Smooth muscle cell (in vitro differentiated cells): ENCODE measurements around the gene THADA. TPM values are rescaled to one million over a fixed set of nuclear protein-coding genes. Genes with fewer than 3 reads are reported as not detected.

Experiments used
- DNase-seq: peaks from one replicate; lab custom pipeline; 2025; ENCODE audit not compliant: unreplicated experiment; lab: John Stamatoyannopoulos, UW
- H2AFZ ChIP-seq: fragments of 200-600 bp; sonication (generic); 2 replicates; pipeline ENCODE4 v1.6.0; 2016; ENCODE audit warnings: antibody characterized with exemption, low read depth, mild to moderate bottlenecking
- H3F3A ChIP-seq: fragments of 200-600 bp; sonication (generic); 2 replicates; pipeline ENCODE4 v1.6.0; 2017; ENCODE audit warnings: antibody characterized with exemption, low read depth
- H3K27ac ChIP-seq: fragments of 200-600 bp; sonication (generic); 2 replicates; pipeline ENCODE4 v1.5.1; 2016; ENCODE audit warnings: low read depth, mild to moderate bottlenecking
- H3K27me3 ChIP-seq: fragments of 200-600 bp; sonication (generic); 2 replicates; pipeline ENCODE4 v1.6.1; 2016; ENCODE audit warnings: low read depth, mild to moderate bottlenecking
- H3K36me3 ChIP-seq: fragments of 200-600 bp; sonication (generic); 2 replicates; pipeline ENCODE4 v1.5.1; 2016; ENCODE audit warnings: low read depth
- H3K4me1 ChIP-seq: fragments of 200-600 bp; sonication (generic); 2 replicates; pipeline ENCODE4 v1.5.1; 2016; ENCODE audit warnings: low read depth
- H3K4me2 ChIP-seq: fragments of 200-600 bp; sonication (generic); 2 replicates; pipeline ENCODE4 v1.6.0; 2016; ENCODE audit warnings: mild to moderate bottlenecking
- H3K4me3 ChIP-seq: fragments of 200-600 bp; sonication (generic); 2 replicates; pipeline ENCODE4 v1.5.1; 2016; ENCODE audit warnings: mild to moderate bottlenecking
- H3K79me2 ChIP-seq: fragments of 200-600 bp; sonication (generic); 2 replicates; pipeline ENCODE4 v1.6.0; 2016; ENCODE audit warnings: low read depth, mild to moderate bottlenecking
- H3K9ac ChIP-seq: fragments of 200-600 bp; sonication (generic); 2 replicates; pipeline ENCODE4 v1.6.0; 2016; ENCODE audit warnings: low read depth
- H3K9me3 ChIP-seq: fragments of 200-600 bp; sonication (generic); replicated peaks from 2 replicates; pipeline ENCODE4 v1.5.1; 2016; ENCODE audit warnings: low read depth
- H4K20me1 ChIP-seq: fragments of 200-600 bp; sonication (generic); 2 replicates; pipeline ENCODE4 v1.6.0; 2016; ENCODE audit warnings: low read depth
- WGBS: methylation state at CpG from one replicate; pipeline ENCODE4 v1.1.7; 2016; ENCODE audit warnings: low lambda C conversion rate; 5-methylcytosine and 5-hydroxymethylcytosine counted together
- polyA plus RNA-seq: library from polyadenylated mRNA; unstranded; fragments of >200 nt; fragmentation: Nextera tagmentation; extraction: Ambion mirVana; gene quantifications from 2 replicates; pipeline ENCODE4 v1.2.1, GENCODE V29; 2016
- total RNA-seq: library from RNA; depleted of rRNA; stranded (reverse); fragments of >200 nt; gene quantifications from 2 replicates; pipeline ENCODE4 v1.2.3, GENCODE V29; 2014
- TF ChIP-seq, protein P1 (sequence below): fragments of 200-600 bp; sonication (generic); IDR thresholded peaks from 2 replicates; pipeline ENCODE4 v1.5.1; 2017; ENCODE audit warnings: borderline replicate concordance, mild to moderate bottlenecking, antibody characterized with exemption; ENCODE audit not compliant: insufficient read depth, poor library complexity, severe bottlenecking

THADA gene
- total and polyA plus RNA-seq, 2 experiments from 2014 or later: 11.3 to 20.9 TPM

DNA sequence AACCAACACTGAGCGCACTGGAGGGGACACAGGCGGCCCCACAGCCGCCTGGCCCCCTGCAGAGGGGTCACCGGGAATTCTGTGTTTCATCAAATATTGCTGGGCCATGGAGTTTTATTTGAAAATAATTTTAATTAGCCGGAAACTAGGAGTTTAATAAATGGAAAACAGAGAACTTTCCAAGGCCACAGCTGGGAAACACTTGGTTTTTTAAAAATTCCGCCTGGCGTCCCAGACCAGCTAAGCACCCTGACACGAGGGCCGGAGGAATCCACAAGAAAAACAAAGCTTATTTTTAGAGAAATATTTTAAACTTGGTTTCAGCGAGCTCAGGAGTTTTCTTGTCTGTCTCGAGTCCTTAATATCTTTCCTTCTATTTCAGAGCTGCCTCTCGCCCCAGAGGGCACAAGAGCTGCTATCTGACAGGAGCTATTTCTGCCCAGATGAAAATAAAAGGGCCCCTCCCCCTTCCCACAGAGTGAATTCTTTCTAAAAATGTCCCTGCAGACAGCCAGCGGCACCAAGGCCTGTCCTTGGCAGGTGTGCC, 377.6 kb downstream of the THADA start:
- peaks cover 8% of the 10 kb centered on the region for H3K79me2 ChIP-seq
- peak overlapping the region; percentile 17 for H3K4me3 ChIP-seq
- TF ChIP-seq, protein P1, sequence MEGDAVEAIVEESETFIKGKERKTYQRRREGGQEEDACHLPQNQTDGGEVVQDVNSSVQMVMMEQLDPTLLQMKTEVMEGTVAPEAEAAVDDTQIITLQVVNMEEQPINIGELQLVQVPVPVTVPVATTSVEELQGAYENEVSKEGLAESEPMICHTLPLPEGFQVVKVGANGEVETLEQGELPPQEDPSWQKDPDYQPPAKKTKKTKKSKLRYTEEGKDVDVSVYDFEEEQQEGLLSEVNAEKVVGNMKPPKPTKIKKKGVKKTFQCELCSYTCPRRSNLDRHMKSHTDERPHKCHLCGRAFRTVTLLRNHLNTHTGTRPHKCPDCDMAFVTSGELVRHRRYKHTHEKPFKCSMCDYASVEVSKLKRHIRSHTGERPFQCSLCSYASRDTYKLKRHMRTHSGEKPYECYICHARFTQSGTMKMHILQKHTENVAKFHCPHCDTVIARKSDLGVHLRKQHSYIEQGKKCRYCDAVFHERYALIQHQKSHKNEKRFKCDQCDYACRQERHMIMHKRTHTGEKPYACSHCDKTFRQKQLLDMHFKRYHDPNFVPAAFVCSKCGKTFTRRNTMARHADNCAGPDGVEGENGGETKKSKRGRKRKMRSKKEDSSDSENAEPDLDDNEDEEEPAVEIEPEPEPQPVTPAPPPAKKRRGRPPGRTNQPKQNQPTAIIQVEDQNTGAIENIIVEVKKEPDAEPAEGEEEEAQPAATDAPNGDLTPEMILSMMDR: no peak
- no peaks in the 10 kb centered on the region for H3K27me3 ChIP-seq
- WGBS: 11% methylated on average over 13 of the region's 13 CpGs
- H3K9me3 ChIP-seq: no peaks in the 10 kb centered on the region
- no peak for DNase-seq
- no peaks in the 10 kb centered on the region for H3K36me3 ChIP-seq
- peak overlapping the region; percentile 90 for H3K27ac ChIP-seq
- peaks cover 25% of the 10 kb centered on the region for H3F3A ChIP-seq
- no peaks in the 10 kb centered on the region for H4K20me1 ChIP-seq
- peak overlapping the region; percentile 97 for H3K4me2 ChIP-seq
- peaks cover 55% of the 10 kb centered on the region for H3K4me1 ChIP-seq
- H2AFZ ChIP-seq: no peak overlapping the region
- H3K9ac ChIP-seq: no peak overlapping the region

GRCh38 chr2:43217228-43218154, 378.3 kb downstream of the THADA start:
- no peaks in the 10 kb centered on the region for H3K36me3 ChIP-seq
- H3K27me3 ChIP-seq: no peaks in the 10 kb centered on the region
- 28% methylated on average over 11 of the region's 11 CpGs for WGBS
- no peaks in the 10 kb centered on the region for H3K9me3 ChIP-seq
- H3F3A ChIP-seq: peaks cover 21% of the 10 kb centered on the region
- peak overlapping the region; percentile 90 for H3K27ac ChIP-seq
- no peak overlapping the region for H2AFZ ChIP-seq
- H3K4me1 ChIP-seq: peaks cover 48% of the 10 kb centered on the region
- TF ChIP-seq, protein P1: no peak
- no peaks in the 10 kb centered on the region for H4K20me1 ChIP-seq
- no peak overlapping the region for H3K9ac ChIP-seq
- H3K4me2 ChIP-seq: peak overlapping the region; percentile 97
- DNase-seq: no peak
- H3K79me2 ChIP-seq: peaks cover under 1% of the 10 kb centered on the region
- H3K4me3 ChIP-seq: no peak overlapping the region

- Histone ChIP-seq H3K9ac (no peak overlapping the region), H4K20me1 (no peaks in the 10 kb centered on the region), H3K27ac (no peak overlapping the region), H3K27me3 (no peaks in the 10 kb centered on the region), H2AFZ (no peak overlapping the region), H3K36me3 (no peaks in the 10 kb centered on the region), H3K4me2 (no peak overlapping the region), H3K4me1 (peaks cover 39% of the 10 kb centered on the region), H3K9me3 (no peaks in the 10 kb centered on the region), H3K79me2 (no peaks in the 10 kb centered on the region), H3K4me3 (no peak overlapping the region), H3F3A (peaks cover 14% of the 10 kb centered on the region)
- WGBS: 92% methylated on average over 8 of the region's 8 CpGs
- TF ChIP-seq, protein P1: no peak
- DNase-seq: no peak
These were observed 379.2 kb downstream of the THADA start for GRCh38 chr2:43216629-43217028.
